Thymus (tissue), 11 donors: ENCODE results near the gene CTXN1. TPM values are rescaled to one million over a fixed set of nuclear protein-coding genes. Genes with fewer than 3 reads are reported as not detected.

Experiments used
- DNase-seq, 9 donors: peaks; one replicate each; pipeline ENCODE4 v3.0.0-alpha.2; 2013; ENCODE audit warnings: low spot score in 9 of 9, low read depth in 6 of 9, missing footprints in 1 of 9
- H3K27ac ChIP-seq, 2 donors: one replicate each; pipeline ENCODE4 v1.5.1; 2013; ENCODE audit warnings: control low read depth in 1 of 2, low read depth in 1 of 2, low read length in 1 of 2, mild to moderate bottlenecking in 1 of 2, moderate library complexity in 1 of 2
- H3K27me3 ChIP-seq, 2 donors: one replicate each; pipeline ENCODE4 v1.5.1; 2013; ENCODE audit warnings: low read length in 1 of 2; ENCODE audit not compliant: control insufficient read depth in 2 of 2, insufficient read depth in 1 of 2
- H3K36me3 ChIP-seq, 2 donors: one replicate each; pipeline ENCODE4 v1.5.1; 2013; ENCODE audit warnings: low read length in 1 of 2, mild to moderate bottlenecking in 1 of 2, moderate library complexity in 1 of 2; ENCODE audit not compliant: control insufficient read depth in 2 of 2, insufficient read depth in 2 of 2
- H3K4me1 ChIP-seq, 2 donors: one replicate each; pipeline ENCODE4 v1.5.1; 2013; ENCODE audit warnings: low read length in 2 of 2; ENCODE audit not compliant: control insufficient read depth in 2 of 2, insufficient read depth in 2 of 2
- H3K4me3 ChIP-seq, 2 donors: one replicate each; pipeline ENCODE4 v1.5.1; 2013; ENCODE audit warnings: low read length in 2 of 2, control low read depth in 1 of 2, mild to moderate bottlenecking in 1 of 2
- H3K9me3 ChIP-seq, 2 donors: one replicate each; pipeline ENCODE4 v1.5.1; 2013; ENCODE audit warnings: low read length in 1 of 2, mild to moderate bottlenecking in 1 of 2; ENCODE audit not compliant: control insufficient read depth in 2 of 2, insufficient read depth in 1 of 2
- WGBS: extraction: QIAGEN DNeasy Blood & Tissue Kit; methylation state at CpG from one replicate; pipeline ENCODE4 v1.1.7; 2013; 5-methylcytosine and 5-hydroxymethylcytosine counted together
- polyA plus RNA-seq: library from polyadenylated mRNA; stranded (reverse); fragments of 200-250 nt; gene quantifications from one replicate; pipeline ENCODE4 v1.2.3, GENCODE V29; 2013
- total RNA-seq: library from RNA; stranded (reverse); fragments of 120-200 nt; gene quantifications from one replicate; pipeline ENCODE4 v1.2.4, GENCODE V29; 2013
- donor health status: healthy.

The CTXN1 gene
- total and polyA plus RNA-seq, 2 donors = 0.33 to 0.82 TPM

DNA sequence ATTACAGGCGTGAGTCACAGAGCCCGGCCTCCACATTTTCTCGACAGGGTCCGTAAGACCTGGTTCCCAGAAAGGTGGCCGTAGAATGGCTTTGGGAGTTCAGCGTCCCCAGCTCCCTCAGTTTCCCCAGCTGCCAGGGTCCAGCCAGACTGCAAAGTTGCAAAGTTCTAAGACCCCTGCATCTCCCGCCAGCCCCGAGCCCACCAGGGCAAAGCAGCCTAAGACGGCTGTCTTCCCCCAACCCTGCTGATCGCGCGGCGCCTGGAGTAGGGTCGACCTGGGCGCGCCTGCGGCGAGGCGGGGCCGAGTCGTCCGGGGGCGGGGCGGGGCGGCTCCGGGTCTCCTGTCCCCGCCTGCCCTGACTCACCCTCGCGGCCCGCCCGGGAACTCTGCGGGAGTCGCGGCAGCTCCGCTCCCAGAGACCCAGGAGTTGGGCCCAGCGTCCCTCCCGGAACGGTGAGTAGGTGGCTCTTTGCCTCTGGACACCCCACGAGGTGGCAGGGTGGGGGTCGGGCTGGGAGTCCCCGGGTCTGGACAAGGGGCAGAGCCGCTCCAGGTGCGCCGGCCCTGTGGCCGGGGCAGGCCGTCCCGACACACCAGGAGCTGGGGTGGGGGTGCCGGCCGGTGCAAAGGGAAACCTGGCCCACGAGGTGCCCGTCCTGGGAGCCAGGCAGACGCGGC is 37.6 kb downstream of the CTXN1 start, which contains the start of gene LRRC8E:
Gene LRRC8E, plus strand, starts transcription at position 366 of the 681 bp plus-strand sequence. CDS start 7,094 bp downstream, outside the sequence.
- DNase-seq = no peak
- H3K27me3 ChIP-seq = peaks cover 11 to 55% of the 10 kb centered on the region in 2 donors

DNA sequence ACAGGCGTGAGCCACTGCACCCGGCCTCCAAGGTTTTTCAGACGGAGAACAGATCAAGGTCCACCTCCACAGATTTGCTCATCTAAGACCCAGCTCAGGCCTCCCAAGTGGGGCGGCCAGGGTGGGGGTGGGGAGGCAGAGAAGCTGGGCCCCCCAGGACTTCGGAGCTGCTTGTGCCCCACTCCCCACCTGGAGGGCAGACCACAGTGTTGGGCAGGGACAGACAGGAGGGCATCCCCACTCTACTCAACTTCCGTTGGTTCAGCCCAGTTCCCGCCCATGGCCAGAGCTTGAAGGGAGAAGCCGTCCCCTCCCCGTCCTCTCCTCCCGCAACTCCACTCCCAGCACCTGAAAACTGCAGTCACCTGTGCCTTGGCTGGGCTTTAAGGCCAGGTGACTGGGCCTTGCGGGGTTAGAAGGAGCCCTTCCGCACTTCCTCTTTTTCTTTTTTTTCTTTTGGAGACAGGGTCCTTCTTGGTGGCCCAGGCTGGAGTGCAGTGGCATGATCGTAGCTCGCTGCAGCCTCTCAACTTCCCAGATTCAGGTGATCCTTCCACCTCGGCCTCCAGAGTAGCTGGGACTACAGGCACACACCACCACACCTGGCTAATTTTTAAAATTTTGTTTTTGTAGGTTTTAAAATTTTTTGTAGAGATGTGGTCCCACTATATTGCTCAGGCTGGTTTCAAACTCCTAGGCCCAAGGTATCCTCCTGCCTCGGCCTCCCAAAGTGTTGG is 38.4 kb downstream of the CTXN1 start:
- Histone ChIP-seq H3K27ac (no peak overlapping the region), H3K9me3 (peaks cover 0 to 6% of the 10 kb centered on the region in 2 donors), H3K36me3 (no peaks in the 10 kb centered on the region), H3K4me1 (peaks cover 3 to 4% of the 10 kb centered on the region in 2 donors), H3K4me3 (no peak overlapping the region), H3K27me3 (peaks cover 11 to 55% of the 10 kb centered on the region in 2 donors)
- 78% methylated on average over 16 of the region's 16 CpGs for WGBS
- DNase-seq = no peak

More for the DNA sequence above, 37.6 kb downstream of the CTXN1 start, which contains the start of gene LRRC8E:
- Histone ChIP-seq H3K9me3 (peaks cover 0 to 6% of the 10 kb centered on the region in 2 donors), H3K4me1 (peaks cover 3 to 4% of the 10 kb centered on the region in 2 donors), H3K4me3 (peak within 1 kb of the TSS in 1 of 2 donors; percentile 15), H3K27ac (no peak within 1 kb of the TSS), H3K36me3 (no peaks in the 10 kb centered on the region)
- 13% methylated on average over 53 of the region's 53 CpGs for WGBS

DNA sequence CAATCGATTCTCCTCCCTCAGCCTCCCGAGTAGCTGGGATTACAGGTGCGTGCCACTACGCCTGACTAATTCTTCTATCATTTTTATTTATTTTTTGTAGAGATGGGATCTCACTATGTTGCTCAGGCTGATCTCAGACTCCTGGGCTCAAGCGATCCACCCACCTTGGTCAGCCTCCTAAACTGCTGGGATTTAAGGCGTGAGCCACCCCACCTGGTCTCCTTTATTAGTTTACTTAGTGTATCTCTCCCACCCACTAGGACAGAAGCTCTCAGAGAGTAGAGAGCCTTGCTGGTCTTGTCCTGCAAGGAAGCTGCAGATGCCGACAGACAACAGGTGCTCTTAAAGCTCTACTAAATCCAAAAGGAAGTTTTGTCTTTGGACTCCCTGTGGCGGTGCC is 40.1 kb downstream of the CTXN1 start:
- Histone ChIP-seq H3K27me3 (peaks cover 11 to 47% of the 10 kb centered on the region in 2 donors), H3K4me1 (peaks cover 3 to 4% of the 10 kb centered on the region in 2 donors)
- WGBS = 96% methylated on average over 8 of the region's 8 CpGs

DNA sequence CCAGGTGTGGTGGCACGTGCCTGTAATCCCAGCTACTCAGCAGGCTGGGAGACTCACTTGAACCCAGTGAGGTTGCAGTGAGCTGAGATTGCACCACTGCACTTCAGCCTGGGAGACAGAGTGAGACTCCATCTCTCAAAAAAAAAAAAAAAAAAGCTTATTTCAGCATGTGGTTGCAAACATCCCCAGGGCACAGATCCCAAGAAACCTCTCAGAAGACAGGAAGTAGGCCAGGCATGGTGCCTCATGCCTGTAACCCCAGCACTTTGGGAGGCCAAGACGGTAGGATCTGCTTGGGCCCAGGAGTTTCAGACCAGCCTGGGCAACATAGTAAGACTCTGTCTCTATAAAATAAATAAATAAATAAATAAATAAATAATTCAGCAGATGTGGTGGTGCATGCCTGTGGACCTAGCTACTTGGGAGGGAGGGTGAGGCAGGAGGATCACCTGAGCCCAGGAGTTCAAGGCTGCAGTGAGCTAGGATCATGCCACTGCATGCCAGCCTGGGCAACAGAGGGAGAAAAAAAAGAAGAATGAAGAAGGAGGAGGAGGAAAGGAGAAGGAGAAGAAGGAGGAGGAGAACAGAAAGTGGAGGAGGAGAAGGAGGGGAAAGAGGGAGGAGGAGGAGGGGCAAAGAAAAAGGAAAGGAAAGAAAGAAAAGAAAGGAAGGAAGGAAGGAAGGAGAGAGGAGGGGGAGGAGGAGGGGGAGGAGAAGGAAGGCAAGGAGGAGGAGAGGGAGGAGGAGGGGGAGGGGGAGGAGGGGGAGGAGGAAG is 42.0 kb downstream of the CTXN1 start:
- H3K27me3 ChIP-seq = peaks cover 11 to 33% of the 10 kb centered on the region in 2 donors
- H3K36me3 ChIP-seq = no peaks in the 10 kb centered on the region
- H3K4me3 ChIP-seq = no peak overlapping the region
- H3K4me1 ChIP-seq = peaks cover 3 to 4% of the 10 kb centered on the region in 2 donors
- H3K27ac ChIP-seq = no peak overlapping the region
- DNase-seq = no peak
- peaks cover 0 to 6% of the 10 kb centered on the region in 2 donors for H3K9me3 ChIP-seq
- 94% methylated on average over 2 of the region's 2 CpGs for WGBS

More for the DNA sequence above, 40.1 kb downstream of the CTXN1 start:
- Histone ChIP-seq H3K9me3 (peaks cover 0 to 6% of the 10 kb centered on the region in 2 donors), H3K27ac (no peak overlapping the region), H3K36me3 (no peaks in the 10 kb centered on the region), H3K4me3 (no peak overlapping the region)
- DNase-seq = no peak

DNA sequence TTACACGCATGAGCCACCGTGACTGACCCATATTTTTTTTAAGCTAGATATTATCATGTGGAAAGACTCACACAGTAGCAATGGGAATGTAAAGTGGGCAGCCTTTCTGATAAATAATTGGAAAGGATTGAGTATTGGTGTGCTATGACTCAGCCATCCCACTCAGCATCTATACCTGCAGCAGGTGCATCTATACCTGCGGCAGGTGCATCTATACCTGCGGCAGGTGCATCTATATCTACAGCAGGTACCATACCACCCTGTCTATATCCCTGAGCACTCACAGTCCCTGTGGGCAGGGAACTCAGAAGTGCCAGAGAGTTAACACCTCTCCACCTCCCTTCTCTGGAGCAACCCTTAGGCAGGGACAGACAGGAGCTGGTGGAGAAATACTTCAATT is 42.8 kb downstream of the CTXN1 start:
- H3K27me3 ChIP-seq = peaks cover 3 to 26% of the 10 kb centered on the region in 2 donors
- H3K9me3 ChIP-seq = peaks cover 0 to 6% of the 10 kb centered on the region in 2 donors
- H3K36me3 ChIP-seq = no peaks in the 10 kb centered on the region
- no peak overlapping the region for H3K27ac ChIP-seq
- DNase-seq = no peak
- H3K4me3 ChIP-seq = no peak overlapping the region
- H3K4me1 ChIP-seq = peaks cover under 1 to 2% of the 10 kb centered on the region in 2 donors
- WGBS = 99% methylated on average over 4 of the region's 4 CpGs

DNA sequence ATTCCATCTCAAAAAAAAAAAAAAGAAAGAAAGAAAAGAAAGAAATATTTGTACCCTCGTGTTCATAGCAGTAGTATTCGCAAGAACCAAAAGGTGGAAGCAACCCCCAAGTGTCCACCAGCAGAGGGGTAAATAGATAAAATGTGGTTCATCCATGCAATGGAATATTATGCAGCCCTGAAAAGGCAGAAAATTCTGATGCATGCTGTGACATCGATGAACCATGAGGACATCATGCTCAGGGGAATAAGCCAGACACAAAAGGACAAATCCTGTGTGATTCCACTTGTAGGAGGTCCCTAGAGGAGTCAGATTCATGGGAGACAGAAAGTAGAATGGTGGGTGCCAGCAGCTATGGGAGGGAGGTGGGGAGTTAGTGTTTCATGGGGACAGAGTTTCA is 44.0 kb downstream of the CTXN1 start:
- no peaks in the 10 kb centered on the region for H3K36me3 ChIP-seq
- H3K4me3 ChIP-seq = no peak overlapping the region
- no peak overlapping the region for H3K27ac ChIP-seq
- no peaks in the 10 kb centered on the region for H3K4me1 ChIP-seq
- no peaks in the 10 kb centered on the region for H3K9me3 ChIP-seq
- peaks cover 0 to 21% of the 10 kb centered on the region in 2 donors for H3K27me3 ChIP-seq
- 97% methylated on average over 3 of the region's 3 CpGs for WGBS
- no peak for DNase-seq

DNA sequence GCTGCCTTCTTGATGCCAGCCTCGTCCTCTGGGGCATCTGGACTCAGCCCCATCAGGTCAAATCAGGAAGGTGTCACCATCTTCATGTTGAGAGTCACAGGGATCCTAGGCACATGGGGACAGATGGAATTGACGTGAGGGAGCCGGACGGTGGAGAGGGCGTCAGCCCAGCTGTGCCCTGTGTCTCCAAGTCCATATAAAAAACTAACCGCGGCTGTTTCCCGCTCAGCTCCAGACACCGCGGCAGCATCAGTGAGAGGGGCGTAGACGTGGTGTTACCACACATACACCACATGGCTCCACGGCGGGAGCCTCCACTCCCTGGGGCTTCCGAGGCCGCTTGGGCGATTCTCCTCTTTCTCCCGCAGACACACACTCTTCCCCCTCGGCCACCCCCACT is 46.1 kb downstream of the CTXN1 start:
- H3K4me3 ChIP-seq = no peak overlapping the region
- no peak overlapping the region for H3K27ac ChIP-seq
- no peaks in the 10 kb centered on the region for H3K36me3 ChIP-seq
- DNase-seq = no peak
- H3K4me1 ChIP-seq = peaks cover under 1 to 1% of the 10 kb centered on the region in 2 donors
- 96% methylated on average over 19 of the region's 19 CpGs for WGBS
- peaks cover 2 to 28% of the 10 kb centered on the region in 2 donors for H3K27me3 ChIP-seq
- peaks cover 0 to 2% of the 10 kb centered on the region in 2 donors for H3K9me3 ChIP-seq

DNA sequence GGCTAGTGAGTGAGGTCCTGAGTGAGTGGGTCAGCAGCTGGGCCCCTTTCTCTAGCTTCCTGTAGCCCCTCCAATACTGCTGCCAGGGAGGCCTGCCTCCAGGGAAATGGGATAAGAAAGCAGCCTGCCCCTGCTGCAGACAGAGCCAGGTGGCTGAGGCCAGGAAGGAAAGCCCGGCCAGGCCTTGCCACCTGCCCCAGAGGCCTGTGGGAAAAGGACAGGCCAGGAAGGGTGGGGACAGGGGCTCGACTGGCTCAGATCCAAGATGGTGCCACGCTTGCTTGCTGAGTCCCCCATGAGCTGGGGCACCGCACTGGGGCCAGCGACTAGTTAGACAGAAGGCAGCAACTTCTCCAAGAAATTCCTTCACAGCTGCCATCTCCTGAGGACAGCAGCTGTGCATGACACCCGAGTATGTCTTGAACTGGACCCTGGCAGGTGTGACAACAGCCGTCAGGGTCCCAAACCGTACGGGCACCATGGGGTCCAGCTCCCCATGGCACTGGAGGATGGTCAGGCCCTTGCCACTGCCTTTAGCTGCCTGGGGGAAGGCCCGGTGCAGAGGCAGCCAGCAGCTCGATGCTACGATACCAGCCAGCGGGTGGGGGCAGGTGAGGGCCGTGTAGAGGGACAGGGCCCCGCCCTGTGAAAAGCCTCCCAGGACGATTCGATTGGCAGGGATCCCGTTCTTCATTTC is 46.7 kb downstream of the CTXN1 start:
- Histone ChIP-seq H3K36me3 (no peaks in the 10 kb centered on the region), H3K27ac (no peak overlapping the region), H3K4me3 (no peak overlapping the region), H3K9me3 (peaks cover 0 to 2% of the 10 kb centered on the region in 2 donors), H3K4me1 (peaks cover 5 to 7% of the 10 kb centered on the region in 2 donors), H3K27me3 (peaks cover 7 to 34% of the 10 kb centered on the region in 2 donors)
- 90% methylated on average over 18 of the region's 18 CpGs for WGBS
- no peak for DNase-seq
